Pancreas (tissue), 10 donors: Measurements from ENCODE around the gene TIMM22. TPM values are rescaled to one million over a fixed set of nuclear protein-coding genes. Genes with fewer than 3 reads are reported as not detected.

Experiments used
- ATAC-seq, 4 donors: fragments of 200-7000 bp; cut with Tn5 transposase; one replicate each; pipeline versions ENCODE4 v1.8.0 to v1.9.1; 2020; ENCODE audit warnings: mild to moderate bottlenecking in 4 of 4, moderate library complexity in 4 of 4
- DNase-seq, 6 donors: peaks; one replicate each; pipeline ENCODE4 v3.0.0-alpha.2; 2020
- FAIRE-seq: peaks from 2 replicates; lab custom pipeline; 2012; peaks lifted over from hg19 to GRCh38; lab: Jason Lieb, UNC
- H3K27ac ChIP-seq, 4 donors: fragments of 200-600 bp; sonication (generic); 1 replicate in 3 of 4; 2 replicates in 1 of 4; pipeline versions ENCODE4 v1.5.0 to v1.8.0; 2020
- H3K27me3 ChIP-seq, 4 donors: fragments of 200-600 bp; one replicate each; pipeline ENCODE4 v1.8.0; 2021
- H3K36me3 ChIP-seq, 3 donors: fragments of 200-600 bp; sonication (generic) in 1 of 3; one replicate each; pipeline versions ENCODE4 v1.5.0 to v1.8.0; 2020 to 2021
- H3K4me1 ChIP-seq, 3 donors: fragments of 200-600 bp; one replicate each; pipeline ENCODE4 v1.8.0; 2021
- H3K4me3 ChIP-seq, 4 donors: fragments of 200-600 bp; sonication (generic) in 2 of 4; one replicate each; pipeline versions ENCODE4 v1.5.0 to v1.8.0; 2020 to 2021
- H3K9me3 ChIP-seq, 4 donors: fragments of 200-600 bp; one replicate each; pipeline ENCODE4 v1.8.0; 2021
- CTCF ChIP-seq, 4 donors: fragments of 200-600 bp; sonication (generic) in 3 of 4; IDR thresholded peaks; one replicate each; pipeline versions ENCODE4 v1.5.0 to v1.8.0; 2021; ENCODE audit warnings: antibody characterized with exemption in 4 of 4
- WGBS, 2 donors: extraction: QIAGEN DNeasy Blood & Tissue Kit; methylation state at CpG; one replicate each; pipeline ENCODE4 v1.1.7; 2013; 5-methylcytosine and 5-hydroxymethylcytosine counted together
- intact Hi-C, 3 donors: fragments of 100-400 bp; cut with DNase I; formaldehyde crosslinking; loops; one replicate each; pipeline versions ENCODE4 v1.11.1 to v1.14.2; 2022
- microRNA-seq, 2 donors: library from miRNA; unstranded; fragments of <30 nt; microRNA quantifications; one replicate each; pipeline versions ENCODE4 to v1.1.0, GENCODE V29; 2019 to 2020
- polyA plus RNA-seq, 2 donors: library from polyadenylated mRNA; stranded (reverse); fragments of 200-250 nt; gene quantifications; one replicate each; pipeline ENCODE4 v1.2.3, GENCODE V29; 2013
- total RNA-seq, 6 donors: library from RNA; stranded (reverse); fragmentation: NEBNext Ultra II Directional in 4 of 6; extraction: Animal tissue kit (Norgen Biotek cat#: 25700) in 4 of 6; gene quantifications; one replicate each; pipeline versions ENCODE4 v1.2.1 to v1.2.4, GENCODE V29; 2021 to 2023
- donor health status: healthy with polysubstance abuse.
- donor health status: DM: no; HTN: no; CAD: no; lungs with moderate emphysema.
- donor health status: DM: no; HTN: no; CAD: no.
- donor health status: control.
- donor health status: control.
- donor health status: Bipolar disorder and iron deficiency.
- donor health status: DM: yes; HTN: yes; CAD: no.
- donor health status: DM: no; HTN: no; CAD: no.
- donor health status: DM: no; HTN: no; CAD: no.
- donor health status: DM: yes; HTN: yes; CAD: no.

The TIMM22 gene
- total and polyA plus RNA-seq, 8 donors = 3.1 to 6.5 (median 4.6) TPM

GRCh38 chr17:1050246-1050995 lies 53.5 kb downstream of the TIMM22 start:
- Histone ChIP-seq H3K36me3 (no peaks in the 10 kb centered on the region), H3K27me3 (no peaks in the 10 kb centered on the region), H3K4me3 (no peak overlapping the region), H3K4me1 (no peaks in the 10 kb centered on the region), H3K9me3 (no peaks in the 10 kb centered on the region), H3K27ac (no peak overlapping the region)
- no peak for ATAC-seq
- no peak for FAIRE-seq
- intact Hi-C loops = no loop called here
- WGBS, 2 donors = 61 to 71% methylated on average over 15 to 22 of the region's 22 CpGs
- DNase-seq = peak in 2 of 6 donors; percentile 12 to 46
- no peak for TF ChIP-seq CTCF (IDR thresholded peaks at IDR 0.05)

- Histone ChIP-seq H3K27me3 (no peaks in the 10 kb centered on the region), H3K9me3 (no peaks in the 10 kb centered on the region), H3K4me3 (no peak overlapping the region), H3K4me1 (no peaks in the 10 kb centered on the region), H3K27ac (no peak overlapping the region), H3K36me3 (no peaks in the 10 kb centered on the region)
- FAIRE-seq (no peak), ATAC-seq (no peak), DNase-seq (peak in 2 of 6 donors; percentile 14 to 26)
- intact Hi-C loops = no loop called here
- WGBS, 2 donors = 81 to 88% methylated on average over 33 of the region's 33 CpGs
- no peak for TF ChIP-seq CTCF (IDR thresholded peaks at IDR 0.05)
Measured at GRCh38 chr17:1050996-1051925, 54.3 kb downstream of the TIMM22 start.

Small RNA genes lying within 50 kb of the gene (microRNA-seq; reads per million reads assigned to microRNA genes)
- gene MIR3183 = 0 to 0.29 reads per million in 2 donors

Other genes with a start within 250 kb of the TIMM22 start
- 10 to 100 TPM in 2 of 6 donors, 1 to 10 TPM in 4; 7.2 to 13.1 (median 8.3) TPM for gene GEMIN4, start 244.9 kb upstream of the TIMM22 start, total RNA-seq
- gene GEMIN4, start 244.9 kb upstream of the TIMM22 start, polyA plus RNA-seq = 1 to 10 TPM; 6.3 to 8.5 TPM
- gene GLOD4, start 214.8 kb upstream of the TIMM22 start, total RNA-seq = 10 to 100 TPM; 19.9 to 36.8 (median 28.0) TPM
- gene GLOD4, start 214.8 kb upstream of the TIMM22 start, polyA plus RNA-seq = 10 to 100 TPM; 18.7 to 35.2 TPM
- gene MRM3, start 214.8 kb upstream of the TIMM22 start, total RNA-seq = 10 to 100 TPM; 11.4 to 17.6 (median 13.9) TPM
- gene MRM3, start 214.8 kb upstream of the TIMM22 start, polyA plus RNA-seq = 10 to 100 TPM; 11.3 to 19.1 TPM
- gene NXN, start 17.4 kb upstream of the TIMM22 start, total RNA-seq = 10 to 100 TPM; 25.2 to 35.0 (median 30.7) TPM
- gene NXN, start 17.4 kb upstream of the TIMM22 start, polyA plus RNA-seq = 10 to 100 TPM; 17.4 to 20.9 TPM
- 10 to 100 TPM; 15.4 to 57.4 (median 22.5) TPM for gene ABR, start 182.9 kb downstream of the TIMM22 start, total RNA-seq
- 10 to 100 TPM; 39.2 to 65.7 TPM for gene ABR, start 182.9 kb downstream of the TIMM22 start, polyA plus RNA-seq